SH-SY5Y (cell line): ENCODE results near the gene NTM.

ENCODE experiments used
- GATA2 ChIP-seq: IDR thresholded peaks from 2 replicates; pipeline ENCODE4 v1.6.1; 2011; ENCODE audit warnings: mild to moderate bottlenecking, low read depth, low read length
- GATA3 ChIP-seq: IDR thresholded peaks from 2 replicates; pipeline ENCODE4 v1.6.1; 2011; ENCODE audit warnings: low read depth, mild to moderate bottlenecking, low read length, moderate library complexity

DNA sequence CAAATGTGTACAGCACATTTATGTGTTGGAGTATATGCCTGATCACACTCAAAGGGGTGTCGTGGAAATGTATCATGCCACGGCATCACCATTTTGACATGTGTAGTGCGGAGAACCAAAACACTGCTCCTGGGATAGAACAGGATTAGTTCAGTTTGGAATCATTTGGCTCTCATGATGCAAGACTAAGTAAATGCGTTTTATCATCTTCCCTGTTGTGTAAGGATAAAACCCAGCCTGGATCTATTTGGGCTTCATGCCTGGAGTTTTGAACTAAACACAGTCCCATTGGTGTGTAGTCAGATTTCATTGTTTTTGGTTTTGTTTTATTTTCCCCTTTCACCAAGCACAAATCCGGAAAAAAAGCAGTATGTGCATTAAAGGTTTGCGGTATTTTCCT is 574.3 kb downstream of the NTM start:
- TF ChIP-seq GATA3 (no peak), GATA2 (no peak)
